Panc1 (cell line): ENCODE results near the gene THSD7A.

Source experiments
- REST ChIP-seq, 2 experiments: IDR thresholded peaks; 2 replicates each; pipeline ENCODE4 v1.6.1; 2011 to 2012; ENCODE audit warnings: low read depth in 2 of 2, control low read depth in 1 of 2, low read length in 1 of 2, mild to moderate bottlenecking in 1 of 2, moderate library complexity in 1 of 2; ENCODE audit not compliant: insufficient read depth in 1 of 2
- SIN3A ChIP-seq: IDR thresholded peaks from 2 replicates; pipeline ENCODE4 v1.6.1; 2012; ENCODE audit warnings: low read depth, mild to moderate bottlenecking, low read length, moderate library complexity, borderline replicate concordance; ENCODE audit not compliant: insufficient read depth
- TF ChIP-seq, protein P1 (sequence below): fragments of 450-650 bp; IDR thresholded peaks from 2 replicates; pipeline ENCODE4 v1.5.1; 2017; ENCODE audit warnings: mild to moderate bottlenecking

DNA sequence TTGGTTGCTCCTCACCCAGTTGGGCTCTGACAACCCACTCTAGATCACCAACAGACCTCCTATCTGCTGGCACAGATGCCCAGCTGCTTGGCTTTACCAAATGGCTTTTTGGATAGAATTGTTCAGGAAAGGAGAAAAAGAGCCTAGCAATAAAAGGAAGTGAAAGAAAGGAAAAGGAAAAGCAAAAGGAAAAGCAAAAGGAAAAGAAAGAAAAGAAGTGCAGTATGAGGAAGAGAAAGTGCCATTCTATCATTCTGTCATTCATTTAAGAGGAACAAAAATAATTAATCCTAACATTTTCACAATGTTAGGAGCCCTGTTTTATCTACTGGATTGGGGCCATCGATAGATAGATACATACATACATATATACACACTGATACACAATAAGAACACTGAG is 353.6 kb downstream of the THSD7A start:
- TF ChIP-seq, protein P1, sequence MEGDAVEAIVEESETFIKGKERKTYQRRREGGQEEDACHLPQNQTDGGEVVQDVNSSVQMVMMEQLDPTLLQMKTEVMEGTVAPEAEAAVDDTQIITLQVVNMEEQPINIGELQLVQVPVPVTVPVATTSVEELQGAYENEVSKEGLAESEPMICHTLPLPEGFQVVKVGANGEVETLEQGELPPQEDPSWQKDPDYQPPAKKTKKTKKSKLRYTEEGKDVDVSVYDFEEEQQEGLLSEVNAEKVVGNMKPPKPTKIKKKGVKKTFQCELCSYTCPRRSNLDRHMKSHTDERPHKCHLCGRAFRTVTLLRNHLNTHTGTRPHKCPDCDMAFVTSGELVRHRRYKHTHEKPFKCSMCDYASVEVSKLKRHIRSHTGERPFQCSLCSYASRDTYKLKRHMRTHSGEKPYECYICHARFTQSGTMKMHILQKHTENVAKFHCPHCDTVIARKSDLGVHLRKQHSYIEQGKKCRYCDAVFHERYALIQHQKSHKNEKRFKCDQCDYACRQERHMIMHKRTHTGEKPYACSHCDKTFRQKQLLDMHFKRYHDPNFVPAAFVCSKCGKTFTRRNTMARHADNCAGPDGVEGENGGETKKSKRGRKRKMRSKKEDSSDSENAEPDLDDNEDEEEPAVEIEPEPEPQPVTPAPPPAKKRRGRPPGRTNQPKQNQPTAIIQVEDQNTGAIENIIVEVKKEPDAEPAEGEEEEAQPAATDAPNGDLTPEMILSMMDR, result no peak
- no peak for TF ChIP-seq SIN3A
- no peak for TF ChIP-seq REST (IDR thresholded peaks at IDR 0.05; ENCODE audit: insufficient read depth in 1 of 2, low read depth in 2 of 2, low read length in 1 of 2)
